Cardiac septum (tissue), 1 donor: ENCODE data around the gene STAT5B. TPM values are rescaled to one million over a fixed set of nuclear protein-coding genes. Genes with fewer than 3 reads are reported as not detected.
"Not testable (repeated sequence)": the region's sequence is repeated elsewhere in the genome, so short reads cannot be mapped to it uniquely, and the experiment has no call there.

ENCODE experiments used
- DNase-seq: peaks from one replicate; pipeline ENCODE4 v3.0.0-alpha.2; 2020; ENCODE audit warnings: low spot score
- intact Hi-C: fragments of 100-400 bp; cut with DNase I; formaldehyde crosslinking; loops from one replicate; pipeline ENCODE4 v1.14.0; 2022
- total RNA-seq: library from RNA; stranded (reverse); fragmentation: NEBNext Ultra II Directional; extraction: Animal tissue kit (Norgen Biotek cat#: 25700); gene quantifications from one replicate; pipeline ENCODE4 v1.2.1, GENCODE V29; 2021
- donor health status: DM: no; HTN: no; CAD: no.

Gene STAT5B
- total RNA-seq, 1 donor from 2014 or later: 32.8 TPM

DNA sequence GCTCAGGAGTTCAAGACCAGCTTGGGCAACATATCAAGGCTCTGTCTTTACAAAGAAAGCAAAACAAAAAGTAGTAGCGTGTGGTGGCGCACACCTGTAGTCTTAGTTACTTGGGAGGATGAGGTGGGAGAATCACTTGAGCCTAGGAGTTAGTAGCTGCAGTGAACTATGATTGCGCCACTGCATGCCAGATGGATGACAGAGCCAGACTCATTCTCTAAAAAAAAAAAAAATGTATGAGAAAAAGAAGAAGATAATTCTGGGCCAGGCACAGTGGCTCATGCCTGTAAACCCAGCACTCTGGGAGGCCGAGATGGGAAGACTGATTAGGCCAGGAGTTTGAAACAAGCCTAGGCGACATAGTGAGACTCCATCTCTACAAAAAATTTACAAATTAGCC lies 28.5 kb downstream of the STAT5B start:
- DNase-seq: no peak
- intact Hi-C loops: loop anchor here (5.0 kb wide), 1 partner anchor 40 kb away; the partner anchor contains the start of gene STAT5A

DNA sequence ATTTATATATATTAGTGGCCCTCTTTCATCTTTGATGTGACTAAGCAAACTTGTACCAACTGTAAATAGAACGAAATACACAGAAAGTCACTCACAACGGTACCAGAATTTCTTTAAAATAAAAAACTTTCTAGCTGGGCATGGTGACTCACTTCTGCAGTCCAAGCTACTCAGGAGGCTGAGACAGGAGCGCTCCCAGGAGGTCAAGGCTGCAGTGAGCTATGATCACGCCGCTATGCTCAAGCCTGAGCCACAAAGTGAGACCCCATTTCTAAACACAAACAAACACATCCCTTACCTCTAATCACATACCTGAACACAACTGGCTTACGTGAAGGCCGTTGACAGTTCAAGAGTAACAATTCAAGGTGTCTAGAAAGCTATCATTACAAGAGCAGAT lies 29.7 kb downstream of the STAT5B start:
- no peak for DNase-seq
- intact Hi-C loops: loop anchor here (5.0 kb wide), 1 partner anchor 41 kb away; the partner anchor contains the start of gene STAT5A

DNA sequence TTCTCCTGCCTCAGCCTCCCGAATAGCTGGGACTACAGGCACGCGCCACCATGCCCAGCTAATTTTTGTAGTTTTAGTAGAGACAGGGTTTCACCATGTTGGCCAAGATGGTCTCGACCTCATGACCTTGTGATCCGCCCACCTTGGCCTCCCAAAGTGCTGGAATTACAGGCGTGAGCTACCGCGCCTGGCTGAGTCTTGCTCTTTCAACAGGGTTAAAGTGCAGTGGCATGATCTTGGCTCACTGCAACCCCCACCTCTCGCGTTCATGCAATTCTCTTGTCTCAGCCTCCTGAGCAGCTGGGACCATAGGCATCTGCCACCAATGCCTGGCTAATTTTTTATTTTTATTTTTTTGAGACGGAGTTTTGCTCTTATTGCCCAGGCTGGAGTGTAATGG lies 31.0 kb downstream of the STAT5B start:
- DNase-seq: not testable (repeated sequence)

DNA sequence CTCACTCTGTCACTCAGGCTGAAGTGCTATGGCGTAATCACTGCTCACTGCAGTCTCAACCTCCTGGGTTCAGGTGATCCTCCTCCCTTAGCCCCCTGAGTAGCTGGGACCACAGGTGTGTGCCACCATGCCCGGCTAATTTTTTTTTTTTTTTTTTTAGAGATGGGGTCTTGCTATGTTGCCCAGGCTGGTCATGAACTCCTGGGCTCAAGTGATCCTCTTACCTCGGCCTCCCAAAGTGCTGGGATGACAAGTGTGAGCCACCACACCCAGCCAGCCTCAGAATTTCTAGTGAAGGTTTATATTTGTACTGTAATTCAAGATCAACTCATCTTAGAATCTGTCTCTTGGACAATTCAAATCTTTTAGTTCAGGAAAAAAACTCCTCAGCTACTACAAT lies 32.1 kb downstream of the STAT5B start:
- not testable (repeated sequence) for DNase-seq

More for the DNA sequence above, 31.0 kb downstream of the STAT5B start:
- intact Hi-C loops: loop anchor here (5.0 kb wide), 1 partner anchor 42 kb away; the partner anchor contains the start of gene STAT5A

DNA sequence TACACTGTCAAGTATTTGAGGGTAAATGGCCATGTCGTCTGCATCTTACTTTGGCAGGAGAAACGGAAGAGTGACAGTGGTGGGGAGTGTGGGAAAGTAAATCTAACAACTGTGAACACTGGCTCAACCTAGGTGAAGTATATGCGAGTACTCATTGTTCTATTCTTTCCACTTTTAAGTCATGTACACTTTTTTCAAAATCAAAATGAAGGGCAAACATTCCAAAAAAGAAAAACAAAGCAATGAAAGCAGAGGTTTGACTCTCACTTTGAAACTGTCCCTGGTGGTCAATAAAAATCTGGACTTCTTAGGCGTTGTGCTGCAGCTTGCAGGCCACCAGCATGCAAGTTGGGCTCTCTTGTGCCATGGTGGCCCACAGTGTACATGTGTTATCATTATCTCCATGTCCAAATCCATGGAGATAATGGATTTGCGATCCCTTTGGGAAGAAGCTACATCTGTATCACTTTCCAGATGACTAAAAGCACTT lies 32.7 kb downstream of the STAT5B start:
- intact Hi-C loops: no loop called here
- no peak for DNase-seq

More for the DNA sequence above, 32.1 kb downstream of the STAT5B start:
- intact Hi-C loops: not testable (repeated sequence)

DNA sequence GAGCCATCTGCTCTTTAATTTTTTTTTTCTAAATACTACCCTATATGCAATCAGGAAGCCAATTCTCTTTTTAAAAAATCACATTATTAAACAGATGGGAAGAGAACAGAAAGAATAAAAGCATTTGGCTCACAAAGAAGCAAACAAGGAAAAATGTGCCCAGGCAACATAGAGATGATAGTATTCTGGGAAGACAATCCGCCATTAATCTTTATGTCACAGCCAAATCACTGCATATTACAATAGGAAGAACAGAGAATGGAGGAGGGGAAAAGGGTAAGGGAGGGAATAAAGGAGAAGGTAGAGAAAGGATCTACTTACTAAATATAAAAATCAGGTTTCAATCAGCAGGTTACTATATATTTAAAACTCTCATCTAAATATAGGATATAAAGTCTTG lies 34.3 kb downstream of the STAT5B start:
- intact Hi-C loops: no loop called here
- no peak for DNase-seq

DNA sequence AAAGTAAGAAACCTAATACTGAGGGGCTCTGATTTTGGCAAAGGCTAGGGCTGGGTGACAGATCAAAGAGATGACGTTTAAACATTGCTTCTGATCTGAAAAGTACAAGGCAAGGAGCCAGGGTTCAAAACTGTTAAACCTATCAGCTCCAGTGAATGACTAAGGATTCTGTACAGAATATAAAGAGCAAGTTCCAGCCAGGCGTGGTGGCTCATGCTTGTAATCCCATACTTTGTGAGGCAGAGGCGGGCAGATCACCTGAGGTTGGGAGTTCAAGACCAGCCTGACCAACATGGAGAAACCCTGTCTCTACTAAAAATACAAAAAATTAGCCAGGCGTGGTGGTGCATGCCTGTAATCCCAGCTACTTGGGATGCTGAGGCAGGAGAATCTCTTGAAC lies 35.3 kb downstream of the STAT5B start:
- DNase-seq, intact Hi-C loops: not testable (repeated sequence)

DNA sequence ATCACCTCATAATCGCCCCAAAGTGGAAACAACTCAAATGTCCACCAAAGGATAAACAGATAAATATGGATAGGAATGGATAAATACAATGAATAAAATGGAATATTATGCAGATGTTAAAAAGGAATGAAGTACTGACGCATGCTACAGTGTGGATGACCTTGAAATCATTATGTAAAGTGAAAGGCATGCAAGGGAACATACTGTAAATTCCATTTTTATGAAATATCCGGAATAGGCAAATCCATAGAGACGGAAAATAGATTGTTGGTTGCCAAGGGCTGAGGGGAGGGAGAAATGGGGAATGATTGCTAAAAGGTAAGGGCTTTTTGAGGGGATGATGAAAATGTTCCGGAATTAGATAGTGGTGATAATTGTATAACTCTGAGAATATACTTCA lies 36.0 kb downstream of the STAT5B start:
- DNase-seq: no peak
- intact Hi-C loops: no loop called here

DNA sequence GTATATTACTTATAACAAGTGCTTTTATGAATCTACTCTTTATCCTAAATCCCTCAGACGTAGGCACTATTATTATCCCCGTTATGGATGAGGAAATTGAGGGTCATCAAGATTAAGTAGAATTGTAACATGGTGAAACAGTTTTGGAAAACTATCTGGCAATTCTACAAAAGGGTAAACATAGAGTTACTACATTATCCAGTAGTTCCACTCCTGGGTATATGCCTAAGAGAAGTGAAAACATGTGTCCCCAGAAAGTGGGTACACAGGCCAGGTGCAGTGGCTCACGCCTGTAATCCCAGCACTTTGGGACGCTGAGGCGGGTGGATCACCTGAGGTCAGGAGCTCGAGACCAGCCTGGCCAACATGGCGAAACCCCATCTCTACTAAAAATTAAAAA lies 36.6 kb downstream of the STAT5B start:
- intact Hi-C loops, DNase-seq: not testable (repeated sequence)

DNA sequence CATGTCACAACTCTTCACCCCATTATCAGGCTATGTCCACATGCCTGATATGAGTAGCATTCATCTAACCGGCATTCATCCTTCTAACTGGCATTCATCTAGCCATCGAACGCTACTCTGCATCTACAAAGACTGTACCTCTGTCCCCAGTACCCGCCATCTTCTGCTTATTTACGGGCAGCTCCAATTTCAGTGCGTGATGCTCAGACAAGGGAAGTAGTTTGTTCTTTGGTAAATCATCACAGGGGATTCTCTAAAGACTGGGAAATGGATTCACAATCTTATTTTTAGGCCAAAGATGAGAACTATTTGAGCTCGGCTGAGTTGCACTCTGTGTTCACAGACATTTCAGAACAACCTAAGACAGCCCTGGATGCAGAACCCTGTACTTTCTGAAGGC lies 39.4 kb downstream of the STAT5B start:
- no peak for DNase-seq
- intact Hi-C loops: no loop called here

DNA sequence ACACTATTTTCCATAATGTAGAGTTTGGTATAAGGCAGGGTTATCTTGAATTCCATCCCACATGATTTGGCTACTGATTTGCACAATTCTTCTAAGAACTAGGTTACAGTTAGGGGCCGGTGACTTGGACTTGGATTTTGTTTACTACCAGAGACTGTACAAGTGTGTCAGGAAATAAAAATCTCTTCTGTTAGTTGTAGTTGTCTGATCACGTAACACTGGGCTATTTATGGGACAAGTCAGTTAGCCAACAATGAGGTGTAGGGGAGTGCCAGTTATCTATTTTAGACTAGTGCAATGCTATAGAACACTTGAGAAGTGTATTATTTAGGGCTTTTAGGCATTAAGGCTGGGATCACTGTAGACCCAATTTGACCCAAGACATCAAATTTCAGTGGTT lies 42.2 kb downstream of the STAT5B start:
- intact Hi-C loops: no loop called here
- DNase-seq: no peak

DNA sequence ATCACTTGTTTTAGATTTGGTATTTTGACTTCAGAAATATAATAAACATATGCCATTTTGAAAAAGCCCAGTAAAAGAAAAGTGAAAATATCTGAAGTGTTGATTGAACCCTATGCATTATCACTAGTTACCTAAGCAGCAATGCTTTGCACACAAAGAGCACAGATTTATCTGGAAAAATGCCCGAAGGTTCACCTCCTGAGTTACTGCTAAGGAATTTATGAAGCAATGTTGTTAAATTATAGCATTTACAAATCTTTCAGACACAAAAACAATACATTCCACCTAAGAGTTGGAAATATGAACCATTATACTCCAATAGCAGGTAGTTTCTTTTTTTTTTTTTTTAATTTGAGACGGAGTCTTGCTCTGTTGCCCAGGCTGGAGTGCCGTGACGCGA lies 43.0 kb downstream of the STAT5B start:
- DNase-seq: no peak
- intact Hi-C loops: no loop called here

DNA sequence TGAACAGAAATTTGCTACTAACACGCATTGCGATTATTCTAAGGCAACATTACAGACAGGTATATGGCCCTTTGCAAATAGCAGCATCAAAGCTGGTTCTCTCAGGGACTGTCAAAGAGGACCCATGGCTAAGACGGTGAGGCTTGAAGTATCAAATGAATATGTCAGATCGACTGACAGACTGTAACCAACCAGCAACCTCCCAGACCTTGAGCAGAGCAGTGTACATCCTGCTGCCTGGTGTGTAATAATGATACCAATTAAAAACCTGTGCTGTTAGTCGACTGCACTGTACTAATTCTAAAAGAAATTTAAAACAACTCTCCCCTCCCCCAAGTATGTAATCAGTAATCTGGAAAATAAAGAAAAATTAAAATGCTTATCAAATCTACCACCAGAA lies 46.0 kb downstream of the STAT5B start:
- intact Hi-C loops: no loop called here
- no peak for DNase-seq

DNA sequence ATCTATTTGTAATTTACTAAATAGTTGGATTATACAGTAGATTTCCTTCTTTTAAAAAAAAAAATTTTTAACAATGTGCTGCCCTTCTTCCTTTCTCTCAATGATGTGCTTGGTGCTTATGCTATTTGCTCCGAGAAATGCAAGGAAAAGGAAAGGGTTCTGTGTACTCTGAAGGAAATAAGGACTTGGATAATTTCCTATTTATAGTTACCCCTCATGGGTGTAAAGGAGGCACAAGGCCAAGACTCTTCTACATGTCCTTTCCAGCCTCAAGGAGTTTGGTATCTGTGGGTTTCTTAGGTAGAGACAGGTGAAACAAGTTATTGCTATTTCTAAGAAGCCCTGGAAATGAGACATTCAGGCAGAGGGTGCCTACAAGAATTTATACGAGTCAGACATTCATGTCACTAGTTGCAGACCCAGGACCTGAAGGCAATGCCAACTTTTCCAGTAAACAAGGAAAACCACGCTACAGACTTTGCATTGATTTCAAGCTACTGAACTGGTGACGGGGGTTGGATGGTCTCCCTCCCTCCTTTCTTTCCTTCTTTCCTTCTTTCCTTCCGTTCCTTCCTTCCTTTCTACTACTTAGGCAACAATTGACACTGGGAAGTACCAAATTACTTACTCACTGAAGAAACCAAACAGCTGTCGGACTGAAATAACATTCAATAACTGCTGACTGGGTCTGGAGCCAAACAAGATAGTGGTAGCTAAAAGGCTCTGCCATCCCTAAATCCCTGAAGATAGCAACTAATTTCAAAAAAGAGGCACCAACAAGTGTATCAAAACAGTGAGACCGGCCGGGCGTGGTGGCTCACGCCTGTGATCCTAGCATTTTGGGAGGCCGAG lies 48.1 kb downstream of the STAT5B start:
- no peak for DNase-seq
- intact Hi-C loops: no loop called here

DNA sequence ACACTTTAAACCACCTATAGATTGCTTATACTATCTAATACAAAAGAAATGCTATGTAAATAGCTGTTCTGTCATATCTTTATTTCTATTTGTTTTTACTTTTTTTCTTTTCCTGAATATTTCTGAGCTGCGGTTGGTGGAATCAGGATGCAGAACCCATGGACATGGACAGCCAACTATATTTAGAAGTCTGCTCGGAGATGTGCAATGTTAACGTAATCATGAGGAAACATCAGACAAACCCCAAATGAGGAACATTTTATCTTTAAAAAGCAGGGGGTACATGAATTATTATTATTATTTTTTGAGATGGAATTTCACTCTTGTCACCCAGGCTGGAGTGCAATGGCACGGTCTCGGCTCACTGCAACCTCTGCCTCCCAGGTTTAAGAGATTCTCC lies 50.5 kb downstream of the STAT5B start:
- intact Hi-C loops: no loop called here
- no peak for DNase-seq

DNA sequence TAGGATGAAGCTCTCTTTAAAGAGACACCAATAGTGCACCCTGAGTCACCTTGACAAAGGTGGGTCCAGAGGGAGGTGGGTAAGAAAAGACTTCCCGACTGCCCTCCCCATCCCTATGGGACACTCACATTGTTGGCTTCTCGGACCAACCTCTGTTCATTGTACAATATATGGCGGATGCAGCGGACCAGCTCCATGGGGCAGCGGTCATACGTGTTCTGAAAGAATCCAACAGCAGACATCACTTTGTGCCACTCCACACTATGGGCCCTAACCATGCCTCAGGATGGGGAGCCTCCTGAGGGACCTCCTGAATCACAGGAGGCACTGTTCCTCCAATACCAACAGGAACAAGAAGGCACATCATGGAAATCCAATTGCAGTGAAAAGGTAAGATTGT lies 51.5 kb downstream of the STAT5B start:
- intact Hi-C loops: no loop called here
- no peak for DNase-seq

DNA sequence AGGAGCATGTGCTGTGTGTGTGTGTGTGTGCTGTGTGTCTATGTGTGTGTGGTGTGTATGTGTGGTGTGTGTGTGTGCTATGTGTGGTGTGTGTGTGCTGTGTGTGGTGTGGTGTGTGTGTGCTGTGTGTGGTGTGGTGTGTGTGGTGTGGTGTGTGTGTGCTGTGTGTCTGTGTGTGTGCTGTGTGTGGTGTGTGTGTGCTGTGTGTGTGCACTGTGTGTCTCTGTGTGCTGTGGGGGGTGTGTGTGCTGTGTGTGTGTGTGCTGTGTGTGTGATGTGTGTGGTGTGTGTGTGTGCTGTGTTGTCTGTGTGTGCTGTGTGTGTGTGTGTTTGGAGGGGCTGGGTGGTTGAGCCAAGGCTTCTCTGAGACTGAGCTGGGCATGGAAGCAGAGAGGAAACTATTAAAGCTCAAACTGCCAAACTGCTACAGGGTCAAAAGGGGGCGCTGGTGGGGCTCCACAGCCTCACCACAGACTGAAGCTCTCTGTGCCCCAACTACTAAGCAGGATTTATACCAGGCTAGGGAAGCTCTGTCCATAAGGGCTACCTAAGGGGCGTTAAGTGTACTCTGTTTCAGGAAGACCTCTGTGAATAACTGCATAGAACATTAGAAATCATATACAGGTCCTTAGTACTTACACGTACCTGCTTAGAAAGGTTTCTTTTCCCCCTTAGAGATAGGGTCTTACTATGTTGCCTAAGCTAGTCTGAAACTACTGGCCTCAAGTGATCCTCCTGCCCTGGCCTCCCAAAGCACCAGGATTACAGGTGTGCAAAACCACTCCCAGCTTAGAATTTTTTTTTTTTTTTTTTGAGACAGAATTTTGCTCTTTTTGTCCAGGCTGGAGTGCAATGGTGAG lies 54.1 kb downstream of the STAT5B start:
- DNase-seq: no peak
- intact Hi-C loops: no loop called here

DNA sequence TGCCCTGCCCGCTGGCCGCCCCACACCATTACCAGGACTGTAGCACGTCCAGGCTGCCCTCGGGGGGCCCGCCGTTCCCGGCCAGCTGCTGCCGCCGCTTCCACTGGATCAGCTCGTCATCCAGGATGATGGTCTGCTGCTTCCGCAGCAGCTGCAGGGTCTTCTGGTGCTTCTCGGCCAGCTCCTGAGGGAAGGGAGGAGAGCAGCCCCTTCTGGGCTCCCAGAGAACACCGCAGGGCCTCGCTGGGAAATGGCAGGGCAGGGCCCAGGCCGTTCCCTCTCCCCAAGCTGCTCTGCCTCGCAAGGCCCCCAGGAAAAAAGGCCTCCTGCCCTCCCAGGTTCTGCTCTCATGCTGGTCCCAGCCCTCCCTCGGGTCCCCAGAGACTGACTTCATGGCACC lies 56.9 kb downstream of the STAT5B start:
- intact Hi-C loops, DNase-seq: not testable (repeated sequence)

DNA sequence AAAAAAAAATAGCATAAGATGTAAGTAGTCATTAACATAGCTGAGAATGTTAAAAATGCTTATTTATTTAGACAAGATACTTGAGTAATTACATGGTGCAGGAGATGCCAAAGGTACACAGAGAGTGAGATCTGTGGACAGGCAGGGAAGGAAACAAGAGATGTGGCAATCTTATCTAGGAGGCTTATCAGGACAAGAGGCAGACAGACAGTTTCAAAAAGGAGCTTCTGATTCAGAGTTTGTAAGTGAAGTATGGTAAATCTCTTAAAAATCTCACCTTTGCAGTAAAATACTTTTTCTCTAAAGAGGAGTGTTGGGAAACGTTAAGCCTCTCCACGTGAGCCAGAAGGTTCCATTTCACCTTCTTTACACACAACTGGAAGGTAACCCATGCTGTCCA lies 62.0 kb downstream of the STAT5B start:
- intact Hi-C loops: no loop called here
- DNase-seq: no peak

DNA sequence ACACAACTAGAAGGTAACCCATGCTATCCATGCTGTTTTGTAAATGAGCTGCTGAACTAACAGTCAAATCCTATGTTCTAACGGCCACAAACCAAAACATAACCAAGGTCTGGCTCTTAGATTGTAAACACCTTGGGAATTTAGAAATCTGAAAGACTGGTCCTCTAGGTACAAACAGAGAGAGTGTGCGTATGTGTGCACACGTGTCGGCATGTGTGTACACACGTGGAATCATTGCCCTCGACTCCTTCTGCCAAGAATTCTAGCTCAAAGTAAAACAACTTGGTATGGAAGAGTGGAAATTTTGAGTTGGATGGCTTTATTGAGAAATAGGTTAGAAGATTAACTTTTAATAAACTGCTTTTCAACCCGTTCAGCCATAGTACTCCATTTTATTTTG lies 63.8 kb downstream of the STAT5B start:
- DNase-seq: no peak
- intact Hi-C loops: no loop called here
